ENCODE data around the gene CD300LG. TPM values are rescaled to one million over a fixed set of nuclear protein-coding genes. Genes with fewer than 3 reads are reported as not detected.

The CD300LG gene
- total RNA-seq, 1 donor from 2014 or later, result not detected

Other genes starting within 250 kb of the CD300LG start
- 5.7 and 17.2 TPM in 2 replicates for gene MEOX1, start 185.3 kb upstream of the CD300LG start, total RNA-seq (ENCODE audit: low replicate concordance)
- 2.0 TPM in 1 of 2 replicates, not detected in the other for gene SOST, start 88.4 kb upstream of the CD300LG start, total RNA-seq (ENCODE audit: low replicate concordance)
- gene DUSP3, start 68.2 kb upstream of the CD300LG start, total RNA-seq (ENCODE audit: low replicate concordance), result 36.4 and 45.4 TPM in 2 replicates
- gene CFAP97D1, start 66.7 kb upstream of the CD300LG start, total RNA-seq (ENCODE audit: low replicate concordance), result not detected in 2 replicates
- gene MPP3, start 14.0 kb upstream of the CD300LG start, total RNA-seq (ENCODE audit: low replicate concordance), result 3.8 and 7.8 TPM in 2 replicates
- gene MPP2, start 60.4 kb downstream of the CD300LG start, total RNA-seq (ENCODE audit: low replicate concordance), result 5.2 and 18.5 TPM in 2 replicates
- gene PPY, start 95.3 kb downstream of the CD300LG start, total RNA-seq (ENCODE audit: low replicate concordance), result 29.8 and 65.9 TPM in 2 replicates
- 2.3 and 3.5 TPM in 2 replicates for gene PYY, start 106.8 kb downstream of the CD300LG start, total RNA-seq (ENCODE audit: low replicate concordance)
- gene NAGS, start 157.4 kb downstream of the CD300LG start, total RNA-seq (ENCODE audit: low replicate concordance), result 1.9 and 2.1 TPM in 2 replicates
- gene TMEM101, start 167.8 kb downstream of the CD300LG start, total RNA-seq (ENCODE audit: low replicate concordance), result 33.8 and 34.4 TPM in 2 replicates
- 44.8 and 50.6 TPM in 2 replicates for gene LSM12, start 219.5 kb downstream of the CD300LG start, total RNA-seq (ENCODE audit: low replicate concordance)
- gene G6PC3, start 223.6 kb downstream of the CD300LG start, total RNA-seq (ENCODE audit: low replicate concordance), result 63.6 and 63.7 TPM in 2 replicates